Neural cell (in vitro differentiated cells): Measurements from ENCODE around the gene FGGY.
"Not testable (repeated sequence)": the region's sequence is repeated elsewhere in the genome, so short reads cannot be mapped to it uniquely, and the experiment has no call there.

ENCODE experiments used
- CTCF ChIP-seq: fragments of 450-650 bp; IDR thresholded peaks from 2 replicates; pipeline ENCODE4 v1.5.1; 2014; ENCODE audit warnings: antibody characterized with exemption, mild to moderate bottlenecking, moderate library complexity; ENCODE audit not compliant: poor library complexity, severe bottlenecking
- EP300 ChIP-seq: fragments of 450-650 bp; conservative IDR thresholded peaks from 2 replicates; pipeline ENCODE4 v1.6.1; 2014; ENCODE audit warnings: antibody characterized with exemption, mild to moderate bottlenecking, moderate library complexity; ENCODE audit not compliant: poor library complexity, severe bottlenecking
- EZH2 ChIP-seq: fragments of 200-600, 300-800 bp; shearing (Covaris generic), sonication (generic); IDR thresholded peaks from 2 replicates; pipeline ENCODE4 v1.6.1; 2014; ENCODE audit warnings: antibody characterized with exemption, low read length, borderline replicate concordance, mild to moderate bottlenecking; ENCODE audit not compliant: insufficient read depth, poor library complexity, severe bottlenecking
- POLR2AphosphoS5 ChIP-seq: IDR thresholded peaks from 2 replicates; pipeline ENCODE4 v1.6.1; 2012
- SMC3 ChIP-seq: fragments of 450-650 bp; conservative IDR thresholded peaks from 2 replicates; pipeline ENCODE4 v1.6.1; 2014; ENCODE audit warnings: antibody characterized with exemption, mild to moderate bottlenecking, moderate library complexity; ENCODE audit not compliant: poor library complexity

- not testable (repeated sequence) for TF ChIP-seq EZH2, EP300, CTCF, POLR2AphosphoS5, SMC3
Measured at GRCh38 chr1:59251061-59251460, 45.8 kb upstream of the FGGY start.
